Myocyte (in vitro differentiated cells): ENCODE results near the gene TRIM69. TPM values are rescaled to one million over a fixed set of nuclear protein-coding genes. Genes with fewer than 3 reads are reported as not detected.
"Not testable (repeated sequence)": the region's sequence is repeated elsewhere in the genome, so short reads cannot be mapped to it uniquely, and the experiment has no call there.

ENCODE experiments used
- DNase-seq: peaks from one replicate; pipeline ENCODE4 v3.0.0-alpha.2; 2012; ENCODE audit warnings: low read depth
- polyA plus RNA-seq: library from polyadenylated mRNA; unstranded; fragments of >200 nt; gene quantifications from one replicate; pipeline ENCODE4 v1.2.1, GENCODE V29; 2012; ENCODE audit warnings: missing spikeins
- total RNA-seq: library from RNA; depleted of rRNA; stranded (reverse); fragments of >200 nt; gene quantifications from 2 replicates; pipeline ENCODE4 v1.2.3, GENCODE V29; 2014

Gene TRIM69
- total RNA-seq = 17.4 and 26.8 TPM in 2 replicates
- 19.1 TPM for polyA plus RNA-seq

- DNase-seq = no peak
Observed at GRCh38 chr15:44736181-44736765, at the start of gene TRIM69. Gene TRIM69 (plus strand): TSS chr15:44736528. CDS start chr15:44736705, 177 bp downstream.

GRCh38 chr15:44689318-44689717, 47.0 kb upstream of the TRIM69 start:
- not testable (repeated sequence) for DNase-seq

GRCh38 chr15:44690245-44690644, 46.1 kb upstream of the TRIM69 start:
- not testable (repeated sequence) for DNase-seq

- no peak for DNase-seq
Observed at GRCh38 chr15:44692659-44693058, 43.7 kb upstream of the TRIM69 start.

GRCh38 chr15:44694416-44694815, 41.9 kb upstream of the TRIM69 start:
- DNase-seq = no peak

- DNase-seq = no peak
Observed at GRCh38 chr15:44695294-44695693, 41.0 kb upstream of the TRIM69 start.

- DNase-seq = no peak
Observed at GRCh38 chr15:44697014-44697413, 39.3 kb upstream of the TRIM69 start.

- DNase-seq = no peak
Observed at GRCh38 chr15:44698641-44699040, 37.7 kb upstream of the TRIM69 start.

- DNase-seq = not testable (repeated sequence)
Observed at GRCh38 chr15:44700676-44701075, 35.7 kb upstream of the TRIM69 start.

- DNase-seq = no peak
Observed at GRCh38 chr15:44705986-44706385, 30.3 kb upstream of the TRIM69 start.

GRCh38 chr15:44706401-44706800, 29.9 kb upstream of the TRIM69 start:
- DNase-seq = no peak

GRCh38 chr15:44706946-44707636, 29.2 kb upstream of the TRIM69 start:
- DNase-seq = no peak

GRCh38 chr15:44710236-44711095, 25.9 kb upstream of the TRIM69 start:
- peak; percentile 51 for DNase-seq

GRCh38 chr15:44711096-44711742, 25.1 kb upstream of the TRIM69 start, which contains the start of the genes B2M and PATL2:
Gene B2M (plus strand): TSS chr15:44711517. CDS start chr15:44711547, 30 bp downstream.
Gene PATL2 (minus strand): TSS chr15:44711323. CDS start chr15:44676490, 34,833 bp downstream.
- DNase-seq = peak; percentile 97

GRCh38 chr15:44711743-44712345, 24.5 kb upstream of the TRIM69 start:
- peak; percentile 46 for DNase-seq

- peak; percentile 80 for DNase-seq
Observed at GRCh38 chr15:44712346-44713005, 23.9 kb upstream of the TRIM69 start.

GRCh38 chr15:44713006-44713966, 23.0 kb upstream of the TRIM69 start:
- peak; percentile 52 for DNase-seq

GRCh38 chr15:44715142-44715796, 21.1 kb upstream of the TRIM69 start:
- DNase-seq = no peak
